ENCODE data around the gene ACCSL. TPM values are rescaled to one million over a fixed set of nuclear protein-coding genes. Genes with fewer than 3 reads are reported as not detected.

ACCSL gene
- total RNA-seq, 1 experiment from 2014 or later: not detected

- CTCF ChIA-PET: no interaction called here
- H3K4me1 Mint-ChIP-seq (ENCODE audit: low read depth, unreplicated experiment): no peaks in the 10 kb centered on the region
- H3K27me3 Mint-ChIP-seq (ENCODE audit: unreplicated experiment): peaks cover 74% of the 10 kb centered on the region
- no peak for DNase-seq
- H3K4me3 Mint-ChIP-seq (ENCODE audit: low read depth, unreplicated experiment): no peak overlapping the region
- peaks cover 4% of the 10 kb centered on the region for H3K36me3 Mint-ChIP-seq (ENCODE audit: insufficient read depth, unreplicated experiment)
- intact Hi-C loops (cut with micrococcal nuclease; ENCODE audit: unreplicated experiment): no loop called here
- no TSS peak for BruUV-seq (replicated peaks)
- no peaks in the 10 kb centered on the region for H3K9me3 Mint-ChIP-seq (ENCODE audit: low read depth, unreplicated experiment)
- no peak for TF ChIP-seq CTCF (IDR thresholded peaks at IDR 0.05; ENCODE audit: unreplicated experiment)
- no peak overlapping the region for H3K27ac Mint-ChIP-seq (ENCODE audit: unreplicated experiment)
Observed at GRCh38 chr11:44046182-44046581, 1.6 kb upstream of the ACCSL start.

GRCh38 chr11:44047298-44047697, 483 bp upstream of the ACCSL start:
- H3K4me1 Mint-ChIP-seq (ENCODE audit: low read depth, unreplicated experiment): no peaks in the 10 kb centered on the region
- no peak overlapping the region for H3K4me3 Mint-ChIP-seq (ENCODE audit: low read depth, unreplicated experiment)
- CTCF ChIA-PET: no interaction called here
- no peak for DNase-seq
- H3K27me3 Mint-ChIP-seq (ENCODE audit: unreplicated experiment): peaks cover 85% of the 10 kb centered on the region
- intact Hi-C loops (cut with micrococcal nuclease; ENCODE audit: unreplicated experiment): no loop called here
- no peak for TF ChIP-seq CTCF (IDR thresholded peaks at IDR 0.05; ENCODE audit: unreplicated experiment)
- peaks cover 4% of the 10 kb centered on the region for H3K36me3 Mint-ChIP-seq (ENCODE audit: insufficient read depth, unreplicated experiment)
- no peak overlapping the region for H3K27ac Mint-ChIP-seq (ENCODE audit: unreplicated experiment)
- no peaks in the 10 kb centered on the region for H3K9me3 Mint-ChIP-seq (ENCODE audit: low read depth, unreplicated experiment)
- no TSS peak for BruUV-seq (replicated peaks)

GRCh38 chr11:44049832-44050231, 2.1 kb downstream of the ACCSL start:
- intact Hi-C loops (cut with micrococcal nuclease; ENCODE audit: unreplicated experiment): loop anchor here (10.0 kb wide), 1 partner anchor 55 kb away; no protein-coding TSS in a partner anchor

GRCh38 chr11:44051171-44051570, 3.4 kb downstream of the ACCSL start:
- no peak for TF ChIP-seq CTCF (IDR thresholded peaks at IDR 0.05; ENCODE audit: unreplicated experiment)
- intact Hi-C loops (cut with micrococcal nuclease; ENCODE audit: unreplicated experiment): loop anchor here (10.0 kb wide), 1 partner anchor 56 kb away; no protein-coding TSS in a partner anchor
- Mint-ChIP-seq H3K27me3 (ENCODE audit: unreplicated experiment) (peaks cover 85% of the 10 kb centered on the region), H3K27ac (ENCODE audit: unreplicated experiment) (no peak overlapping the region), H3K36me3 (ENCODE audit: insufficient read depth, unreplicated experiment) (peaks cover 4% of the 10 kb centered on the region), H3K4me1 (ENCODE audit: low read depth, unreplicated experiment) (no peaks in the 10 kb centered on the region), H3K4me3 (ENCODE audit: low read depth, unreplicated experiment) (no peak overlapping the region), H3K9me3 (ENCODE audit: low read depth, unreplicated experiment) (no peaks in the 10 kb centered on the region)
- BruUV-seq (replicated peaks): no TSS peak
- DNase-seq: no peak
- CTCF ChIA-PET: no interaction called here

More at GRCh38 chr11:44049832-44050231, 2.1 kb downstream of the ACCSL start:
- Mint-ChIP-seq H3K4me1 (ENCODE audit: low read depth, unreplicated experiment) (no peaks in the 10 kb centered on the region), H3K4me3 (ENCODE audit: low read depth, unreplicated experiment) (no peak overlapping the region), H3K27ac (ENCODE audit: unreplicated experiment) (no peak overlapping the region), H3K36me3 (ENCODE audit: insufficient read depth, unreplicated experiment) (peaks cover 4% of the 10 kb centered on the region), H3K27me3 (ENCODE audit: unreplicated experiment) (peaks cover 85% of the 10 kb centered on the region), H3K9me3 (ENCODE audit: low read depth, unreplicated experiment) (no peaks in the 10 kb centered on the region)
- CTCF ChIA-PET: no interaction called here
- no peak for TF ChIP-seq CTCF (IDR thresholded peaks at IDR 0.05; ENCODE audit: unreplicated experiment)
- BruUV-seq (replicated peaks): no TSS peak
- DNase-seq: no peak

Data from Calu3 (cell line).